ENCODE results near the gene IL17D. TPM values are rescaled to one million over a fixed set of nuclear protein-coding genes. Genes with fewer than 3 reads are reported as not detected.

The IL17D gene
- total RNA-seq, 1 donor from 2014 or later: not detected

DNA sequence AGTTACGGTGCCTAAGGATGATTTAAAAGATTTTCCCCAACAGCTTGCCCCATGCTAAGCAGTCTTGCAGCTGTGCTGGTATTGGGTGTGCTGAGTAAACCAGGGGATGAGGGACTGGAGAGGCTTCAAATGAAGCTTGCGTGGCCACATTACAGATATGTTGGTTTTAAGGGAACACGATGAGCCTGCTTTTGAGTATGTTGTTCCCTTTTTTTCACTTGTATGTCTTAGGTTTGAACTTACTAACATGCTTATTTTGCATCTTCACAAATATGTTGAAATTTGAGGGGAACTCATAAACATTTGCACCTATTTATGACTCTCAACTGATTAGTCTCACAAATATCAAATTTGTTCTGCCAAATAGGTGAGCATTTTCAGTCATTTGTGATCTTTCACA is 2.0 kb upstream of the IL17D start:
- Mint-ChIP-seq H3K9me3 (no peaks in the 10 kb centered on the region), H3K27ac (no peak overlapping the region), H3K36me3 (ENCODE audit: low read depth) (peaks cover 2% of the 10 kb centered on the region), H3K4me3 (no peak overlapping the region), H3K27me3 (peaks cover 23% of the 10 kb centered on the region), H3K4me1 (peaks cover 14% of the 10 kb centered on the region)
- CTCF ChIA-PET: no interaction called here
- POLR2A ChIA-PET: no interaction called here
- ATAC-seq (ENCODE audit: low read depth): no peak
- intact Hi-C loops (cut with micrococcal nuclease): loop anchor here (5.0 to 10.0 kb wide), 6 partner anchors 201 to 966 kb away; partner anchors contain the start of genes GJB2, MRPL57, SKA3 and XPO4
- no peak for DNase-seq
- TF ChIP-seq, protein P1, sequence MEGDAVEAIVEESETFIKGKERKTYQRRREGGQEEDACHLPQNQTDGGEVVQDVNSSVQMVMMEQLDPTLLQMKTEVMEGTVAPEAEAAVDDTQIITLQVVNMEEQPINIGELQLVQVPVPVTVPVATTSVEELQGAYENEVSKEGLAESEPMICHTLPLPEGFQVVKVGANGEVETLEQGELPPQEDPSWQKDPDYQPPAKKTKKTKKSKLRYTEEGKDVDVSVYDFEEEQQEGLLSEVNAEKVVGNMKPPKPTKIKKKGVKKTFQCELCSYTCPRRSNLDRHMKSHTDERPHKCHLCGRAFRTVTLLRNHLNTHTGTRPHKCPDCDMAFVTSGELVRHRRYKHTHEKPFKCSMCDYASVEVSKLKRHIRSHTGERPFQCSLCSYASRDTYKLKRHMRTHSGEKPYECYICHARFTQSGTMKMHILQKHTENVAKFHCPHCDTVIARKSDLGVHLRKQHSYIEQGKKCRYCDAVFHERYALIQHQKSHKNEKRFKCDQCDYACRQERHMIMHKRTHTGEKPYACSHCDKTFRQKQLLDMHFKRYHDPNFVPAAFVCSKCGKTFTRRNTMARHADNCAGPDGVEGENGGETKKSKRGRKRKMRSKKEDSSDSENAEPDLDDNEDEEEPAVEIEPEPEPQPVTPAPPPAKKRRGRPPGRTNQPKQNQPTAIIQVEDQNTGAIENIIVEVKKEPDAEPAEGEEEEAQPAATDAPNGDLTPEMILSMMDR (IDR thresholded peaks at IDR 0.05): no peak

DNA sequence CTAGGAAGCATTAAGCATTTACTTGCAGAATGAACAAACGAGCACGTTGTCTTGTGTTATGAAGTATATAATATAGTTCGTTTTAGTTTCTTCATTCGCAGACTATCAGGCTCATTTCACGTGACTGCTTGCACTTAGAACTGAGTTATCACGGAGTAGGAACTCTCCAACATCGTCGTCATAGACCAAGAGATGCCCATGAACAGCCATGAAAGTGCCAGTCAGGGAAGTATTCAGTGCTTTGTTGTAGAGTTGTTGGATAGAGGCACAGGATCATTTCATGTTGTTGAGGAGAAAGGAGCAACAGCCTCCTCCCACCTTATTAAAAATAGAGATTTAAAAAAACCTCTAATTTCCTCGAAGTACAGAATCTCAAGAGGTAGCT is 977 bp upstream of the IL17D start:
- Mint-ChIP-seq H3K27ac (no peak overlapping the region), H3K36me3 (ENCODE audit: low read depth) (peaks cover 2% of the 10 kb centered on the region), H3K4me1 (peaks cover 14% of the 10 kb centered on the region), H3K27me3 (peaks cover 21% of the 10 kb centered on the region), H3K4me3 (peak overlapping the region; percentile 93), H3K9me3 (no peaks in the 10 kb centered on the region)
- ATAC-seq (ENCODE audit: low read depth) (no peak), DNase-seq (no peak)
- CTCF ChIA-PET: no interaction called here
- TF ChIP-seq, protein P1 (IDR thresholded peaks at IDR 0.05): no peak
- POLR2A ChIA-PET: no interaction called here
- intact Hi-C loops (cut with micrococcal nuclease): loop anchor here (5.0 to 10.0 kb wide), 6 partner anchors 200 to 965 kb away; partner anchors contain the start of genes GJB2, MRPL57, SKA3 and XPO4

DNA sequence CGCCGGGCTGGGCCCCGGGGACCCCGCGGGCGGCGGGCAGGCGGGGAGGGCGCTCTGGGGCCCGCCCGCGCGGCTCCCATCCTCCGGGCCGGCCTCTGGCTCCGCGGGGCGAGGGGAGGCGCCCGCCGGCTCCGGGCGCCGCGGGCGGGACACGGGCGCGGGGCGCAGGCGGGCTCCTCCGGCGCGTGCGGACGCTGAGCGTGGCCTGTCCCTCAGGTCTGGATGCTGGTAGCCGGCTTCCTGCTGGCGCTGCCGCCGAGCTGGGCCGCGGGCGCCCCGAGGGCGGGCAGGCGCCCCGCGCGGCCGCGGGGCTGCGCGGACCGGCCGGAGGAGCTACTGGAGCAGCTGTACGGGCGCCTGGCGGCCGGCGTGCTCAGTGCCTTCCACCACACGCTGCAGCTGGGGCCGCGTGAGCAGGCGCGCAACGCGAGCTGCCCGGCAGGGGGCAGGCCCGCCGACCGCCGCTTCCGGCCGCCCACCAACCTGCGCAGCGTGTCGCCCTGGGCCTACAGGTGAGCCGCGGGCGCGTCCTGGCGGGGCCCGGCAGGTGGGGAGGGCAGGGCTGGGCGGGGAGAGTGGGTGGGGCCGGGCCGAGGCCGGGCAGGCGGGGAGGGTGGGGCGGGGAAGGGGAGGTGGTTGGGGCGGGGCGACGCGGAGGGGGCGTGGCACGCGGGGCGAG is 420 bp downstream of the IL17D start:
- intact Hi-C loops (cut with micrococcal nuclease): loop anchor here (1.0 to 10.0 kb wide), 10 partner anchors 69 to 963 kb away; partner anchors contain the start of genes EEF1AKMT1, GJB2, IFT88 and MRPL57
- Mint-ChIP-seq H3K4me1 (peaks cover 14% of the 10 kb centered on the region), H3K27ac (no peak overlapping the region), H3K36me3 (ENCODE audit: low read depth) (peaks cover 2% of the 10 kb centered on the region), H3K4me3 (no peak overlapping the region), H3K27me3 (peaks cover 19% of the 10 kb centered on the region), H3K9me3 (no peaks in the 10 kb centered on the region)
- ATAC-seq (ENCODE audit: low read depth) (peak; percentile 93), DNase-seq (peak; percentile 72)
- CTCF ChIA-PET: interaction anchor here (0.6 to 0.7 kb wide), 2 partner anchors 78 to 125 kb away, joined by 3 read pairs; no protein-coding TSS in a partner anchor
- POLR2A ChIA-PET: interaction anchor here (0.9 kb wide), 1 partner anchor 70 kb away, joined by 5 read pairs; the partner anchor contains the start of gene EEF1AKMT1
- TF ChIP-seq, protein P1 (IDR thresholded peaks at IDR 0.05): no peak

DNA sequence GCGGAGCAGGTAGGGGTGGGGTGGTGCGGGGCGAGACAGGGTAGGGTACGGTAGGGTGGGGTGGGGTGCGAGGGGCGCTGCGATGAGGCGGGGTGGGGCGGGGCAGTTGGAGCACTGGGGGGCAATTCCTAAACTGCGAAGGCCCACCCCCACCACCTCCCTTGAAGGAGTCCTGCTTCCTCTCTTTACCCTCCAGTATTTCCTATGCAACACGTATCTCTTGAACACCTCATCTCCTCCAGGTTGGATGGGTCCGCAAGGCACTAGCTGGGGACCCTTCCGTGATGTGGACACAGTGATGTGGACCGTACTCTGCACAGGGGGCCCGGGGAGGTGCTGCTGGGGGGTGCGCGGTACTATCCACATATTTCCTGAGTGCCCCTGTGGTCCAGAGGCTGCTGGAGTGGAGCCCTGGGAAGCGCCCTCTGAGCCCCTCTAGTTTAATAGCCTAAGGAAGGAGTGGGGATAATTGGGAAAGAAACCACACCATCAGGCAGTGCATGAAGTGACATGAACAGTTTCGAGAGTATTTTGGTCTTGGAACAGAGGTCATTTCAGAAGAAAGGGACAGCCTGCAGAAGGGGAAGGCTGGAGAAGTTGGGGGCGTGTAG is 1.1 kb downstream of the IL17D start:
- intact Hi-C loops (cut with micrococcal nuclease): loop anchor here (1.0 to 10.0 kb wide), 11 partner anchors 9 to 963 kb away; partner anchors contain the start of genes EEF1AKMT1, GJB2, IFT88 and MRPL57
- POLR2A ChIA-PET: interaction anchor here (0.9 kb wide), 1 partner anchor 69 kb away, joined by 5 read pairs; the partner anchor contains the start of gene EEF1AKMT1

More for the DNA sequence above, 1.1 kb downstream of the IL17D start:
- TF ChIP-seq, protein P1 (IDR thresholded peaks at IDR 0.05): no peak
- CTCF ChIA-PET: no interaction called here
- peaks cover 14% of the 10 kb centered on the region for H3K4me1 Mint-ChIP-seq
- H3K4me3 Mint-ChIP-seq: peak overlapping the region; percentile 69
- no peaks in the 10 kb centered on the region for H3K9me3 Mint-ChIP-seq
- H3K27me3 Mint-ChIP-seq: peaks cover 16% of the 10 kb centered on the region
- no peak overlapping the region for H3K27ac Mint-ChIP-seq
- peaks cover 2% of the 10 kb centered on the region for H3K36me3 Mint-ChIP-seq (ENCODE audit: low read depth)
- ATAC-seq (ENCODE audit: low read depth) (no peak), DNase-seq (no peak)

Measured in activated B cell treated with CpG ODN at 0.5 μM for 24 hours (primary cell).